OCI-LY7 (cell line): ENCODE data around the gene GPRC5B.

ENCODE experiments used
- CTCF ChIP-seq: fragments of 200-600 bp; sonication (generic); conservative IDR thresholded peaks from 2 replicates; pipeline ENCODE4 v1.5.1; 2014; ENCODE audit warnings: mild to moderate bottlenecking, antibody characterized with exemption, low read length, moderate library complexity, mixed read lengths
- EZH2phosphoT487 ChIP-seq: fragments of 200-600 bp; sonication (generic); IDR thresholded peaks from 2 replicates; pipeline ENCODE4 v1.6.1; 2018; ENCODE audit warnings: low read depth, borderline replicate concordance, mild to moderate bottlenecking, mixed run types, antibody characterized with exemption, low read length, moderate library complexity, mixed read lengths

GRCh38 chr16:19901164-19901563 is 16.5 kb upstream of the GPRC5B start:
- TF ChIP-seq CTCF: no peak
- no peak for TF ChIP-seq EZH2phosphoT487
